Left cardiac atrium (tissue), 4 donors: ENCODE results near the gene PAX5. TPM values are rescaled to one million over a fixed set of nuclear protein-coding genes. Genes with fewer than 3 reads are reported as not detected.
A peak's percentile ranks its signal among the peaks of the same experiment; 100 is the strongest.

Experiments
- ATAC-seq, 2 donors: fragments of 200-7000 bp; cut with Tn5 transposase; one replicate each; pipeline ENCODE4 v1.9.1; 2020; ENCODE audit warnings: mild to moderate bottlenecking in 2 of 2, moderate library complexity in 2 of 2
- DNase-seq: peaks from one replicate; pipeline ENCODE4 v3.0.0-alpha.2; 2020
- intact Hi-C, 2 donors: fragments of 100-400 bp; cut with DNase I; formaldehyde crosslinking; loops; one replicate each; pipeline versions ENCODE4 v1.14.1 to v1.15.1; 2022 to 2023
- total RNA-seq, 2 donors: library from RNA; stranded (reverse); fragmentation: NEBNext Ultra II Directional; extraction: Animal tissue kit (Norgen Biotek cat#: 25700); gene quantifications; one replicate each; pipeline ENCODE4 v1.2.1, GENCODE V29; 2021
- donor health status: DM: no; HTN: yes; CAD: no.
- donor health status: DM: no; HTN: yes; CAD: no; lungs with severe emphysema.
- donor health status: DM: yes; HTN: yes; CAD: no.
- donor health status: Dilated cardiomyopathy.

The PAX5 gene
- total RNA-seq, 2 donors from 2014 or later, result 0.09 to 0.10 TPM

DNA sequence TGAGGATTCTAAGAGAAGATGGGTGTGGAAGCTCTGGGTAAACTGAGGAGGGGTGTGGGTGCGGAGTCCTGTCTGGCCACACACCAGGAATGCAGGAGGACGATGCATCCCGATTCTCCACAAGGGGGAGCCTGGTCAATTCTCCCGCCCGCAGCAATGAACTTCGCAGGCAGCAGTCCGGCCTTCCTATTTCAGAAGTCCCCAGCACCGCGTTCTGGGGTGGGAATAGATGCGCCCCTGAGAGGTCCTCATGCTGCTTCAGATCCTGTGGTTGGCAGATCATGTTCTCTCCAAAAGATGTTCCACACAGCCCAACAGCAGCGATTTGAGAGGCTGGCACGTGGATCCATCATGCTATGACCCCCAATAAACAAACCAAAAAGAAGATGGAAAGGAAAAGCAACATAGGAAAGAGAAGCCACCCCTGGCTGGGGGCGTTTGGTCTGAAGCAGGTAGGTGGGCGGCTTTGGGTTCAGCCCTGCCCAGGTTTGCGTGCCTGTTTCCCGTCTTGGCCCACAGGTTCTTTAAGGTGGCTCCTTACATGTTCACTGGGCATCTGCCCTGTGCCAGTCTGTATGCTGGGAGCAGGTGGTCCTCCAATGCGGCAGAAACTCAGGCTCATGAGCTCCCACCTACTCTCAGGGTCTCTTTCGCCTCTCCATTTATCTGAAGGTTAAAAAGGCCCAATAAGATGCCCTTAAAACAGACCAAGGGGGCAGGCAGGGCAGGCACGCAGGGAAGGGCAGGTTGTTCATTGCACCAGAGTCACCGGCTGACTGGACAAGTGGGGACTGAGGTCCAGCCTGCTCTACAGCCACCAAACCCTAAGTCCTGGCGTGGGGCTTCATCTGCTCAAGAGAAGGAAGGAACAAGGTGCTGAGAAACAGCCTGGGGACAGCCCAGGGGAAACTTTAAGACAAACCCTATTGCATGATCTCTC, 171.6 kb downstream of the PAX5 start:
- intact Hi-C loops, result no loop called here
- peak in 1 of 2 donors; percentile 54 for ATAC-seq

DNA sequence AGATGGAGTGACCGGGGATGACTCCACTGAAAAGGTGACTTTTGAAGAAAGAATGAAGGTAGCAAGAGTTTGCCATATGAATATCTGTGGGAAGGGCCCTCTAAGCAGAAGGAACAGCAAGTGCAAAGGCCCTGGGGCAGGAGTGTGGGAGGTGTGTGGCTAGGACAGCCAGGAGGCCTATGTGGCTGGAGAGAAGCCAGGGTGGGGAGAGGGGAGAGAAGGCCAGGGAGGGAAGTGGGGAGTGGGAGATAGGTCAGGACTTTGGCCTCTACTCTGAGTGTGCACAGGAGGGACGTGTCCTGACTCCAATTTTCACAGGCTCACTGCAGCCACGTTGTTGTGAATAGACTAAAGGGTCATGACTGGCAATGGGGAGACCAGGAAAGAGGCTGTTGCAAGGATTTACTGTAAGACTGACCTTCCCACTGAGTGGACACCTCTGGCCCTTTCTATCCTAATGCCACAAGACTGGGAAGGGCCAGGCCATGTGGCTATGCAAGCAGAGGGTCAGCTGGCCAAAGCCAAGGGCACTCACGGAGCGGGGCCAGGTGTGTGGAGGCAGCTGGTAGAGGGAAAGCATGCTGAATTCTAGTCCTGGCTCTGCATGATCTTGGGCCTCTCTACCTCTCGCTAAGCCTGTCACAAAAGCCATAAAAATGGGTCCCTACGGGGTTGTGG, 172.4 kb downstream of the PAX5 start:
- ATAC-seq (no peak), DNase-seq (no peak)
- intact Hi-C loops, result no loop called here

More for the DNA sequence above, 171.6 kb downstream of the PAX5 start:
- DNase-seq, result peak; percentile 36

DNA sequence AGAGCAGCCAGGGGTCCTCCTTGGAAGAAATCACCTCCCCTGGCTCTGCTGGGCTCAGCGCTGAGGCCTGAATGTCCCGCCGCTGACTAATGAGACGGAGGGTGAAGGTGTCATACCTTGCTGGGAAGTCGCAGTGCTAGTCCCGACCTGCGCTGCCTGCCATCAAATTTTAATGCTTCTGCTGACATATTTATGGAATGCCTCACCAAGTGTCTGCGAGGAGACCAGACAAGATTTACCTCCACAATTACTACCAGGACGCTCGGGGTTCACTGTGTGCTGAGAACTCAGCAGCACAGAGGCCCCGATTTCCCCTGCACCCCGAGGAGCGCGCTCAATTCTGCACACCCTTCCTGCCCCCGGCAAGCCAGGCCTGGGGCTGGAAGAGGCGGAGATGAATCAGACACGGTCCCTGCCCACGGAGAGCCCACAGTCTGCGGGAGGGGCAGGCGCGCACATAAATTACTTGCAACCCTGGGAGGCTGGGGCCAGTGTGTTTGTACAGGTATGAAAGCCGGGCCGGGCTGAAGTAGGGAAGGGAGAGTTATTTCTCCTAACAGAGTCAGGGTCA, 175.2 kb downstream of the PAX5 start:
- intact Hi-C loops, result no loop called here
- DNase-seq (no peak), ATAC-seq (no peak)

DNA sequence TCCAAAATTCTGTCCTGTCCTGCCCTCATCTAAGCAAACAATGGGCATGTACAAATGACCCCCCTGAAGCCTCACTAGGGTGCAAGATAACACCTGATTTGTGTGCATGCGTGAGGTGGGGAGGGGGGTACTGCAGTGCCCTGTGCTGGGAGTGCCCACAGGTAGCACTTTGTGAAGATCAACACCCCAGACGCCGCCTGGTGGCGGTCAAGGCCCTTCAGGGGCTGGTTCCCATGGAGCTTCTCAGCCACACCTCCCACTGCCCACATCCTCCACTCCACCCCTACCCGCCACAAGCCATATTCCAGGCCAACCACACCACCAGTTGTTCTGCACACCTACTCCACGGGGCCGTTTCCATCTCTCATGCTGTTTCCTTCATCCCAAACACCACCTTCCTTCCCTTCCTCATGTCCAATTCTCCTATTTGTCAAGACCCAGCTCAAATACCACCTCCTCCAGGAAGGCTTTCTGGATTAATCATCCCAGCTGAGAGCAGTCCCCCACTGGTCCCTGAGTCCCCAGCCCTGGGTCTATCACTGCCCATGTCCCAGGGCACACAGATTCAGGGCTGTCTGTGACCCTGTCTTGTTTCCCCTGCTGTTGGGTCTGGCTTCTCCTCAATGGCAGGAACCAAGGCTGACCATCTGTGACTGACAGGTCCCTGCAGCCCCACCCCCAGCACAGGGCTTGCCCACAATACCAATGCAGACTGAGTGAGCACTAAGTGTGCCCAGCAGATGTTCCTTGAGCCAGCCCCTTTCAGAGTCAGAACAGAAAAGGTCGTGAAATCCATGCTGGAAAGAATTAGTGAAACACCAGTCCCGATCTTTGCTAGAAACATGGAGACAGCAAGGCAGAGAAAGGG, 178.4 kb downstream of the PAX5 start:
- DNase-seq (no peak), ATAC-seq (peak in 1 of 2 donors; percentile 26)
- intact Hi-C loops, result no loop called here

DNA sequence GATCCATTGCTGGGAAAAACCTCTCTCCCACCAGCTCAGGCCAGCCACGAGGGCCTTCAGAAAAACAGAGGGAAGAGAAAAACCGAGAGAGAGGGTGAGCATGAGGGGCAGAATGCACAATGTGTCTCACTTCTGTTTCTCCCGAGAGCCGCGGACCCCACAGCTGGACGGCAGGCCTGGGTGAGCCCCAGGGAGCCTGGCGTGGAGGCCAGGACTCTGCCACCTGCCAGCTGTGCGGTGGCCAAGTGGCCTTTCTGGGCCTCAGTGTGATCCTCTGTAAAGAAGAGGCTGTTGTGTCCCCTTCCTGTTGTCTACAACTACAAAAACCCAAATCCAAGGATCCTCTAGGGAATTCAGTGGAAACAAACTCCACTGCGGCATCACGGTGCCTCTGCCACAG, 179.3 kb downstream of the PAX5 start:
- no peak for ATAC-seq
- no peak for DNase-seq
- intact Hi-C loops, result no loop called here

DNA sequence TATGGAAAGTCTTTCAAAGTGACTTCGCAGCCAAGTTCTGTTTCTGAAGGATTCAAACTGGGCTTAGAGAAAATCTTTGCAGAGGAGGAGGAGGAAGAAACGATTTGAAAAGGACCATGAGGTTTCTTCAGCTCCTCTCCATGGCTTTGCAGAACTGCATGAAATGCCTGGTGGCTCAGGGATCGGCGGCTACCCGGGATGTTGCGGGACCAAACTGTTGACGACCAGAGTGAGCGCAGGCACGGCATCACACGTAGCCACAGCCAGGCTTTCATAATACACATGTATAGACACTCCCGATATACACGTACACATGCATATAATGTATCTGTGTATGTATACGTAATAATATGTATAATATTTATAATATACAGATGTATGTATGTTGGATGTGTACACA, 180.0 kb downstream of the PAX5 start:
- ATAC-seq, result no peak
- intact Hi-C loops, result no loop called here

DNA sequence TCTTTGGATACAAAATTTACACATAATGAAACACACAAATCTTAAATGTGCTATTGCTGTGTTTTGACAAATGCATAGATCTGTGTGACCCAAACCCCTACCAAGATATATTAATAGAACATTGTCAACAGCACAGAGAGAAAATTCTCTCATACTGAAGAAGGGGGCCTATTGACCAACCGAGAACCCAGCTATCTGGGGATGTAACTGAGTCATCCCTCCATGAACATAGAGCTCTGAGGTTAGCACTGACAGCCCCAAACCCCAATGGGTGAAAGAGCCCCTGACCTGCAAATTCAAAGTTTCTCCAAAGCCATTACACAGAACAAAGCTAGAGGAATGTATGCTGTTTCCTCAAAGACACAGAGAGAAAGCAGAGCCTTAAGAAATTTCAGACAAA, 180.8 kb downstream of the PAX5 start:
- DNase-seq (no peak), ATAC-seq (no peak)
- intact Hi-C loops, result no loop called here

More for the DNA sequence above, 180.0 kb downstream of the PAX5 start:
- DNase-seq, result no peak

DNA sequence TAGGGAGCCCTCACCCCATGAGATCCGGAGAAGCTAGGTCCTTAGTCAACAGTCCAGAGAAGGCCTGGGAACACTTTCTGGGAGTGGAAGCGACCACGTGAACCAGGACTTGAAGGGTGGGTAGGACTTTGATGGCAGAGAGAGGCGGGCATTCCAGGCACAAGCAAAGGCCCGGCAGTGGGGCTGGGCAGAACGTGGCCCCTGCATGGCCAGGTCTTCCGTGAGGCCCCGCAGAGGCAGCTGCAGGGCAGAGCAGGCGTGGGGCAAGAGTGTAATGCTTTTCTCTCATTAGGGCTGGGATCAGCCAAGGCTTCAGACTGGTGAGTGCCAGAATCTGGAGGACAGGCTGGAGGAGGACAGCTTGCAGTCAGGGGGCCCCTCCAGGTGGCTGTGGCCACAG, 184.1 kb downstream of the PAX5 start:
- intact Hi-C loops, result no loop called here
- ATAC-seq (no peak), DNase-seq (no peak)

DNA sequence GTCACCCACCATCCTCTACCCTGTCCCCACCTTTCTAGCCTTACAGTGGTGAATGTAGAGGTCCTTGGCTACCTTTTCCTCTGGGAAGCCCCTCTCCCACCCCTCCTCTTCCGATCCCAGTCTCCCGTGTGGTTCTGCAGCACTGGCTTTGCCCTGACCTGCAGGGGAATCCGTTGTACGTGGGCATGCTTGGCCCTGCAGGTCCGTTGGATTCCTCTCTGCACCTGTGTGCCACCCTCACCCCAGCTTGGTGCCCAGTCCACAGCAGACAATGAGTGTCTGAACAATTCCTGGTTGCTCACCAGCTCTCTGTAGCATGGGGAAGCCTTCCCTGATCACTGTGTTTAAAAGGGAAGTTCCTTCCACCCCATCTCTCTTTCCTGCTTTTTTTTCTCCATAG, 185.1 kb downstream of the PAX5 start:
- ATAC-seq (no peak), DNase-seq (no peak)
- intact Hi-C loops, result no loop called here

DNA sequence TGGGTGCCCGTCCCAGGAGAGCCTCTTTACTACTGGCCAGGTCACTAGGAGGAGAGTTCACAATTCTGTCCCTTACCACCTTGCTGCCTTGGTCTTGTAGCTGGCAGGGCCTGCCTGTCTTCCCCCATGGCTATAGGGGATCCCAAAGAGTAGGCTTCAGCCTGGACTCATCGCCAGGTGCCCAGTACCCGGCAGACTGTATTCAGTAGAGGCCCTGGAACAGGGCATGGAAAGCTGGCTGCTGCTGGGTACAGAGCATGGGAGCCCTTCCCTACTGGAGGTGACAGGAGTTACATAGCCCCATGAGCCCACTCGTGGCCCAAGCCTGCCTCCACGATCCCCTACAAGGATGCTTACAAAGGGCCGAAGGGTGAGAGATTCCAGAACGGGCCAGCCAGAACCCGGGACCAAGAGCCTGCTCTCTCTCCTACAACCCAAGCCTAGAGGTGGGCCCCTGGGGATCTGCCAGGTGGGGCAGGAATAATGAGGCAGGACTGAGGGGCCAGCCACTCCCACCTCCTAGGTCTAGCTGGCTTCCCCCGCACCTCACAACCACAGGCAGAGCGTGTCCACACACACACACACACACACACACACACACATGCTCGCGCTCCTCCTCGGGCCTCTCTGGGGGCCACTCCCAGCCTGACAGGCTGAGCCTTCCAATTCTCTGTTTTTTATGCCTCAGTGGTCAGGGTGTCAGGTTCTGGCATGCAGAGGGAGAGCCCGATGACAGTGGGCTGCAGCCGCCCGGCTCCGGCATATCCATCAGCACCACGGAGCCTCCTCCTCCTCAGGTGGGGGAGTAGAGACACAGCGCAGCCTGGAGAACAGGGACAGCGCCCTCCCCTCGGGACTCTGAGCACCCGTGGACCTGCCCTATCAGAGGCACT, 186.0 kb downstream of the PAX5 start:
- DNase-seq, result no peak
- intact Hi-C loops, result no loop called here
- ATAC-seq, result no peak

DNA sequence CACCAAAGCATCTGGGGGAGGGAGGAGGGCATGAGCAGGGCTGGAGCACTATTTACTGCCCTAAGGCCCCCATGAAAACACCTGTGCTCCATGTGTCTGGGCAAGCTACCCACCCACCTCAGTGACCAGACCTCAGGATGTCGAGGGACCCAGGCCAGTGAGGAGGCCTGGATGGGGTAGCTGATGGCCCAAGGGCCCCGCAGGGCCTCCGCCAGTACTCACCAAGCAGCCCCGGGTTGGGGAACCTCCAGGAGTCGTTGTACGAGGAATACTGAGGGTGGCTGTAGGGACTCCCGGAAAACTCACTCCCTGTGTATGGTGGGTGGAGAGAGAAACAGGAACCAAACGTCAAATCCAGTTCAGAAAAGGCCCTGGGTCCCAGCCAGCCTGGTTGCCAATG, 187.4 kb downstream of the PAX5 start:
- DNase-seq (no peak), ATAC-seq (no peak)
- intact Hi-C loops, result no loop called here

DNA sequence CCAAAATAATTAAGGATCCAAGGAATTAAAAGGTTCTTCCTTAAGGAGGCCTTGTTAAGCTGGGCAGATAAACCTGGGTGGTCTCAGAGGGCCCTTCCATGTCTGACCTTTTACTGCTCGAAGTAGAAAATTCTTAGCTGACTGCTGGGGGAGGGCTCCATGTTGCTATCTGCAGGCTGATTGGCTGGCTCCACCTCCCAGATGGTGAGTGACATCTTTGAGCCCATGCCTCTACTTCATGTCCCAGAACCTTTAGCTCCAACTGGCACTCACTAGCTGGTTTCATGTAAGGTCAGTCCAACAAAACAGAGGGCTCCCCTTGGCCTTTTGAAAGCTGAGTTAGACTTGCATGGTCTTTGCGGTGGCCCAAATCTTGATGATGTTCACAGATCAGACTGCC, 188.2 kb downstream of the PAX5 start:
- DNase-seq (no peak), ATAC-seq (no peak)
- intact Hi-C loops, result no loop called here

DNA sequence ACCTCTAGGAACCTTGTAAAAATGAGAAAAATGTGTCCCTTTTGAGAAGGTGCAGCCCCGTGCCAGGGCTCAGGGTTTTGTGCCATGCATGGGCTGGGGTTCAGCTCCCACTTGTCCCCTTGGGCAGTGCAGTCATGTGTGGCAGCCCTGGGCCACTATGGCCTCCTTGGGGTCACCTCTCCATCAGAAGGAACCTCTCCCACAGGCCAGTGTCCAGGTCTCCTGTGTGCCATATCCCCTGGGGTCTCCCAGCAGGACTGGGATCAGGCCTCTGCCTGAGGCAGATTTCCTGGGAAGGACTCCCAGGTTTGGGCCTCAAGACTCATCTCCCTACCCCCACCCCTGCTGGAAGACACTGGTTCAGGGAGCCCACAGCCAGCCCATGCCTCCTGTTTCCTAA, 189.1 kb downstream of the PAX5 start:
- no peak for ATAC-seq
- intact Hi-C loops, result no loop called here
- DNase-seq, result no peak

DNA sequence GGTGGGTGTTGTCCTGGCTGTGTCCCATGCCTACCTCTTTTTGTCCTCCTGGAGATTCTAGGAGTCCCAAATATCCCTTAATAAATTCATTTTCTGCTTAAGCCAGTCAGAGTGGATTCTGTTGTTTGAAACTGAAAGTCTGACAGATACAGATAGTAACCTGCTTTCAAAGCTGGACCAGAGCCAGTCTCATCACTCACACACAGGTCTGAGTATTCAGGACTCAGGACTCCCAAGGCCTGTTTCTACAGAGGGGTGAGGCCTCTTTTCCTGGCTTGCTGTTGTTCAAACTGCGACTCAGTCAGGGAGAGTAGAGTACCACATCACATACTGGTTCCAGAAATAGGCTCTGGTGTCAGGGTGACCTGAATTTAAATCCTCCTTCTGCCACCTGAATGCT, 190.1 kb downstream of the PAX5 start:
- intact Hi-C loops, result no loop called here
- ATAC-seq, result no peak
- no peak for DNase-seq

DNA sequence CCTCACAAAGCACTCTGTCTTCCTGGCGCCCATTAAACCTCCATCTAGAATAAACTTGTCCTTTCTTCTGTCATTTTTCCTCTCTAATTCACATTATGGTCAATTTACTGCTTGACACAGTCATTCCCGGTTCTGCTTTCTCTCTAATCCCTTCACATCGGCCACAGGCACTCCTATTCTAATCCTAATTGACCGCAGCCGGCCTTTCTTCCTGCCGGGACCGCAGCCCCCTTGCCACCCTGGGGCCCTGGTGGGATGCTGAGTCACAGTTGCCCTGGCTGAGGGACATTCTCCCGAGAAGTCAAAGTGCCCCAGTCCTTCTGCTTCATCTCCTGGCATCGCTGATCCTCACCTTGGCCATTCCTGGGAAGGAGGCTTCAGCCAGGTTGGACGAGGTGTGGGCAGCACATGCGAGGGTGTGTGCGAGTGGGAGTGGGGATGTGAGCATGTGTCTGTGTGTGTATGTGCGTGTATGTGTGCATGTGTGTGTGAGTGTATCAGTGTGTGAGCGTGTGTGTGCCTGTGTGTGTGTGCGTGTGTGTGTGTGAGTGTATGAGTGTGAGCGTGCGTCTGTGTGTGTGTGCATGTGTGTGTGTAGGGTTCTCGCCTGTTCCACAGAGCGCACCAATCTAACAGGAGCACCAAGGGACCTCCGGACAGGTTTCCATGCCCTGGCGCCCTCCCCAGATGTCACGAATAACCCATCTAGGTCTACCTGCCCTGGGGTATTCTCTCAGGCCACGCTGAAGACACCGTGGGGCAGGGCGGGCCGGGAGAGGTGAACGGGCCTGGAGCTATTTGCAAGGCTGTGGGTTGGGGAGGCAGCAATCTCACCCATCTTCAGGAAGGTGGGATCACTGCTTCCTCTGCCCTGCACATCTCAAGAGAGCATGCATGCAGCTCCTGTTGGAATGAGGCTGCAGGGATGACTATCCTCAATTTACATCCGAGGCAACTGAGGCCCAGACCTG, 191.2 kb downstream of the PAX5 start:
- ATAC-seq, result no peak
- intact Hi-C loops, result no loop called here
- DNase-seq, result no peak

DNA sequence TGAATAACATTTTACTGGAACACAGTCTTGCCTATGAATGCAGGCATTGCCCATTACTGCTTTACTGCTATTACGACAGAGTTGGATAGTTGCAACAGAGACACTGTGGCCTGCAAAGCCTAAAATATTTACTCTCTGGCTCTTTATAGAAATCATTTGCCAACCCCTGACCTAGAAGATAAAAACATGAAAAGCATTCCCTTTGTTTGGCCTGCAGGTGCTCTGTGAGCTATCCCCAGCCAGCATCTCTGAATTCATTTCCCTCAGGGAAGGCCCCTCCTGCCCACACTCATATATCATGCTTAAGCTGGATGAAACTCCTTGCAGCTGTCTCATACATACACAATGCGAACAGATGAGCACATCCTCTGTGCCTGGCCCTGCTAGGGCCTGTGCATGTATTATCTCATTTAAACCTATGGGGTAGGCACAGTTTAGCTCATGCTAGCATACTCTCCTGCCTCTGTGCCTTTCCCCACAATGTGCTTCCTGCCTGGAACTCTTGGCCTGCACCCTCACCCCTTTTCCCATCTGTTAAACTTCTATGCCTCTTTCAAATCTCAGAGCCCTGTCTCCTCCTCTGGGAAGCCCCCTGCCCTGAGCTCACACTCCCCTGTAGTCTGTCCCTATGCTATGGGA, 193.1 kb downstream of the PAX5 start:
- intact Hi-C loops, result no loop called here
- peak in 1 of 2 donors; percentile 42 for ATAC-seq

More for the DNA sequence above, 193.1 kb downstream of the PAX5 start:
- DNase-seq, result no peak
